Vagina (tissue), 2 donors: ENCODE data around the gene SNX6.

Experiments
- POLR2A ChIP-seq, 2 donors: fragments of 450-650 bp; IDR thresholded peaks; one replicate each; pipeline ENCODE4 v1.6.1; 2017; ENCODE audit warnings: antibody characterized with exemption in 2 of 2, mild to moderate bottlenecking in 2 of 2, moderate library complexity in 2 of 2
- POLR2AphosphoS5 ChIP-seq, 2 donors: sonication (generic); formaldehyde crosslinking; IDR thresholded peaks; one replicate each; pipeline ENCODE4 v1.9.0; 2017; ENCODE audit warnings: antibody characterized with exemption in 2 of 2, mild to moderate bottlenecking in 2 of 2, low read depth in 1 of 2; ENCODE audit not compliant: insufficient read depth in 1 of 2
- TF ChIP-seq, protein P1 (sequence below), 3 experiments: fragments of 450-650 bp in 2 of 3; fragments of 200-600 bp in 1 of 3; sonication (generic) in 1 of 3; IDR thresholded peaks; one replicate each; pipeline ENCODE4 v1.5.1; 2017 to 2019; ENCODE audit warnings: antibody characterized with exemption in 3 of 3, mild to moderate bottlenecking in 2 of 3, moderate library complexity in 2 of 3

GRCh38 chr14:34604995-34605394 lies 25.0 kb downstream of the SNX6 start:
- TF ChIP-seq, protein P1, sequence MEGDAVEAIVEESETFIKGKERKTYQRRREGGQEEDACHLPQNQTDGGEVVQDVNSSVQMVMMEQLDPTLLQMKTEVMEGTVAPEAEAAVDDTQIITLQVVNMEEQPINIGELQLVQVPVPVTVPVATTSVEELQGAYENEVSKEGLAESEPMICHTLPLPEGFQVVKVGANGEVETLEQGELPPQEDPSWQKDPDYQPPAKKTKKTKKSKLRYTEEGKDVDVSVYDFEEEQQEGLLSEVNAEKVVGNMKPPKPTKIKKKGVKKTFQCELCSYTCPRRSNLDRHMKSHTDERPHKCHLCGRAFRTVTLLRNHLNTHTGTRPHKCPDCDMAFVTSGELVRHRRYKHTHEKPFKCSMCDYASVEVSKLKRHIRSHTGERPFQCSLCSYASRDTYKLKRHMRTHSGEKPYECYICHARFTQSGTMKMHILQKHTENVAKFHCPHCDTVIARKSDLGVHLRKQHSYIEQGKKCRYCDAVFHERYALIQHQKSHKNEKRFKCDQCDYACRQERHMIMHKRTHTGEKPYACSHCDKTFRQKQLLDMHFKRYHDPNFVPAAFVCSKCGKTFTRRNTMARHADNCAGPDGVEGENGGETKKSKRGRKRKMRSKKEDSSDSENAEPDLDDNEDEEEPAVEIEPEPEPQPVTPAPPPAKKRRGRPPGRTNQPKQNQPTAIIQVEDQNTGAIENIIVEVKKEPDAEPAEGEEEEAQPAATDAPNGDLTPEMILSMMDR (IDR thresholded peaks at IDR 0.05), result no peak
- TF ChIP-seq POLR2A (IDR thresholded peaks at IDR 0.05) (no peak), POLR2AphosphoS5 (IDR thresholded peaks at IDR 0.05; ENCODE audit: insufficient read depth in 1 of 2, low read depth in 1 of 2) (no peak)
